GM19463 (cell line): ENCODE results near the gene TPSD1.
"Not testable (repeated sequence)": the region's sequence is repeated elsewhere in the genome, so short reads cannot be mapped to it uniquely, and the experiment has no call there.

Source experiments
- ATAC-seq: cut with Tn5 transposase; IDR thresholded peaks from one replicate; pipeline ENCODE4 v1.9.1; 2021; ENCODE audit warnings: mild to moderate bottlenecking, moderate library complexity; ENCODE audit not compliant: unreplicated experiment

Gene TPSD1

DNA sequence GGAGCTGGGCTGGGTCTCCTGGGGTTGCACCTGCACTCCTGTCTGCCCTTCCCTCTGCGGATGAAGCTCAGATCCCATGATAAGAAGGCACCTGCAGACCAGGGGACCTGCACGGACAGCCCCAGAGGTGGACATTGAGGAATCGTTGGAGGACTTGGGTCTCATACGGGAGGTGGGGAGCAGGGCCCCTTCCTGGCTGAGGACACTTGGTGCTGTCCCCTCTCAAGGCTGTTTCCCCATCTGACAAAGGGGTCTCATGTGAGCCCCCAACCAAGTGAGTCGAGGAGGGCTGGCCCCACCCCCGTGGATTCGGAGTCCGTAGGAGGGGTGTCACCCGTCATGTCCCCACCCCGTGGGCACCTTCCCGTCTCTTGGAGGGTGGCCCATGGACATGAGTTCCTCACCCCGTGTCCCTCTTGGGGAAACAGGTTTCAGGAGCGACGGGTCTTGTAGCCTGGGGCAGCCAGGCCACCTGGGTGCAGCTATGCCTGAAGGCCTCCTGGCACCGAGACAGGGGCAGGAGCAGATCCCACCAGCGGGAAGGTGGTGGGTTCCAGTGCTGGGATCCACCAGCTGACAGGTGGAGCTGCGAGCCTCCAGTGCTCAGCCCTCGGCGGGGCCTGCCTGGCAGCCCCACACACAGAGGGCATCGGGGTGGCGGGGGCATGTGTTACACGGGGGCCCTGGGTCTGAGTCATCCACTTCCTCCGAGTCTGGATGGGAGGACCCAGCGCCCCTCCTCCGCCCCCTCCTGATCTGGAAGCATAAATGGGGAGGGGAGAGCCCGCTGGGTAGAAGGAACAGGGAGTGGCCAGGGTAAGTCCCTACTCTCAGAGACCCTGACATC is at the start of gene TPSD1:
Gene TPSD1, plus strand, starts transcription at position 794 of the 847 bp plus-strand sequence. CDS start 212 bp downstream, outside the sequence.
- not testable (repeated sequence) for ATAC-seq

DNA sequence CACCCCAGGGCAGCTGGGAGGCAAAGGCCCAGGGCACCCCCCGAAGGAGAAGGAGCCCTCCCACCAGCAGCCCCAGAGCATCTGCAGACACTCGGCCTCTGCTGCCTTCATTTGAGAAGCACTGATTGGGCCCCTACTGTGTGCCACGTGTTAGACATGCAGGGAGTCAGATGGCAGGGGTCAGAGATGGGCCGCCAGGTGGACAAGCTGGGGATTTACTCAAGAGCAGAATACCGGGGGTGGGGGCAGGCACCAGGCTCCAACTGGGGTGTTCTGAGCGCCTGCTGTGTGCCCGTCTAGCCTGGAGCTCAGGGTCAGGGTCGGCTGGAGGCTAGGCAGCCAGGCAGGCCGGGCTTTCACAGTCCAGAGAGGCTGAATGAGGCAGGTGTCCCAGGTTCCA is 49.5 kb upstream of the TPSD1 start:
- ATAC-seq = no peak

DNA sequence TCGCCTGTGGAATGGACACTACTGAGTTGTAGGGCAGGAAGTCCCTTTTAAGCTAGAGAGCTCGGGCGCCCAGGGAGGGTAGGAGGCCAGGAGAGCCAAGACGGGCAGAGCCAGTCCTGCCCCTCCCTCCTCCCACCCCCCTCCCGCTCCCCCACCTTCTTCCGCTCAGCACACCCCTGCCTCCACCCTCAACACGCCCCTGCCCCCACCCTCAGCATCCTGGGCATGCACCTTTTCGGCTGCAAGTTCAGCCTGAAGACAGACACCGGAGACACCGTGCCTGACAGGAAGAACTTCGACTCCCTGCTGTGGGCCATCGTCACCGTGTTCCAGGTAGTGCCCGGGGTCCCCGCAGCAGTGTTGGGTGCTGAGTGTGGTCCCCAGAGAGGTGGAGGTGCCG is 49.1 kb upstream of the TPSD1 start:
- no peak for ATAC-seq

DNA sequence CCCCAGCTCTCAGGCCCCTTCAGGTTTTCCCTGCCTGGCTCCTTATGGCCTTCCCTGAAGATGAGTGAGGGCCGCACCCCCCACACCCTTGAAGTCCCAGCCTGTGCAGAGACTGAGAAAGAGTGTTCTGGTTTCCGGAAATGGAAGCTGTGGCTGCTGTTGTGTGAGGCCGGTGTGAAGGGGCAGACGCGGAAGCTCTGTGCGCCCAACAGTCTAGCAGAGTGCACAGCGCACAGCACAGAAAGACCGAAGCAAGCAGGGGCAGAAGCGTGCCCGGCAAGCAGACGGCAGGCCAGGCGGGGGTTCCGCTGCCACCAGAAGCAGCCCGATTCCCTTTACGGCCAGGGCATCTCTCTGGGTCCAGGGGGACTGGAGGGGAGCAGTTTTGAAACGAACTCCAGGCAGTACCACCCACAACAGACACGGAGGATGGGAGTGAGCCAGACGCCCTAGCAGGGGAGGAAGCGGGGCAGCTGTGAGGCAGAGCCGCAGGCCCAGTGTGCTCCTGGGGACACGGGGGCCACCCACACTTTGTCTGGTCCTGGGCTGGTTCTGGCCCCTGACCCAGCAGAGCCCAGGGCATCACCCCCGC is 47.5 kb upstream of the TPSD1 start:
- ATAC-seq = no peak

DNA sequence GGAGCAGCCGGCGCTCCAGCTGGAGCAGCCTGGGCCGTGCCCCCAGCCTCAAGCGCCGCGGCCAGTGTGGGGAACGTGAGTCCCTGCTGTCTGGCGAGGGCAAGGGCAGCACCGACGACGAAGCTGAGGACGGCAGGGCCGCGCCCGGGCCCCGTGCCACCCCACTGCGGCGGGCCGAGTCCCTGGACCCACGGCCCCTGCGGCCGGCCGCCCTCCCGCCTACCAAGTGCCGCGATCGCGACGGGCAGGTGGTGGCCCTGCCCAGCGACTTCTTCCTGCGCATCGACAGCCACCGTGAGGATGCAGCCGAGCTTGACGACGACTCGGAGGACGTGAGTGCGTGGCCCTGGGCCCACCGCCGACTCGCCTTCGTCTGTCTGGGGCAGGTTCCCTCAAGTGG is 46.8 kb upstream of the TPSD1 start:
- ATAC-seq = no peak

DNA sequence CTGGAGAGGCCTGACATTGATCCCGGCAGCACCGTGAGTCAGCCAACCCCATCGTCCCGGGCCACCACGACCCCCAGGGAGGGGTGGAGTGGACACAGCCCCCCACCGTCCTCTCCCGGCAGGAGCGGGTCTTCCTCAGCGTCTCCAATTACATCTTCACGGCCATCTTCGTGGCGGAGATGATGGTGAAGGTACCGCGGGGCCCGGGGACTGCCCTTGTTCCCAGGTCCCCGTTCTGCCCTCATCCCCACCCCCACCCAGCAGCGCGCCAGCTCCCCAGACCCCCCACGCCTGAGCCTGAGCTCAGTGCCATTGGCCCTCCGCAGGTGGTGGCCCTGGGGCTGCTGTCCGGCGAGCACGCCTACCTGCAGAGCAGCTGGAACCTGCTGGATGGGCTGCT is 45.4 kb upstream of the TPSD1 start:
- ATAC-seq = no peak

DNA sequence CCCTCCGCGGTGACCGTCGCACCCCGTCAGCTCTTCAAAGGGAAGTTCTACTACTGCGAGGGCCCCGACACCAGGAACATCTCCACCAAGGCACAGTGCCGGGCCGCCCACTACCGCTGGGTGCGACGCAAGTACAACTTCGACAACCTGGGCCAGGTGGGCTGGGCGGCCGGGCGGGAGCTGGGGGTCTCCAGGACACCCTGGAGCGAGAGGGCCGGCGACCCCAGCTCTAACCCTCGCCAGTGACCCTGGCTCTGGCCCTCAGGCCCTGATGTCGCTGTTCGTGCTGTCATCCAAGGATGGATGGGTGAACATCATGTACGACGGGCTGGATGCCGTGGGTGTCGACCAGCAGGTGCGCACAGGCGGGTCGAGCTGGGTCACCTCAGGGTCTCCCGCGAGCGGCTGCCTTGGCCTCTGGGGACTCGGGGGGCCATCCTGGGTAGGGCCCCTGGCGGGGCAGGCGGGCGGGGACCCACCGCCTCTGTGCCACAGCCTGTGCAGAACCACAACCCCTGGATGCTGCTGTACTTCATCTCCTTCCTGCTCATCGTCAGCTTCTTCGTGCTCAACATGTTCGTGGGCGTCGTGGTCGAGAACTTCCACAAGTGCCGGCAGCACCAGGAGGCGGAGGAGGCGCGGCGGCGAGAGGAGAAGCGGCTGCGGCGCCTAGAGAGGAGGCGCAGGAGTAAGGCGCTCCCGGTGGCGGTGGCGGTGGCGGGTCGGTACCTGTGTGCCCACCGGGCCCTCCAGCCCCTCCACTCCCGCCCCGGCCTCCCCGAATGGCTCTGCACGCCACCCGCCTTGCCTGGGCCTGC is 44.2 kb upstream of the TPSD1 start:
- no peak for ATAC-seq

DNA sequence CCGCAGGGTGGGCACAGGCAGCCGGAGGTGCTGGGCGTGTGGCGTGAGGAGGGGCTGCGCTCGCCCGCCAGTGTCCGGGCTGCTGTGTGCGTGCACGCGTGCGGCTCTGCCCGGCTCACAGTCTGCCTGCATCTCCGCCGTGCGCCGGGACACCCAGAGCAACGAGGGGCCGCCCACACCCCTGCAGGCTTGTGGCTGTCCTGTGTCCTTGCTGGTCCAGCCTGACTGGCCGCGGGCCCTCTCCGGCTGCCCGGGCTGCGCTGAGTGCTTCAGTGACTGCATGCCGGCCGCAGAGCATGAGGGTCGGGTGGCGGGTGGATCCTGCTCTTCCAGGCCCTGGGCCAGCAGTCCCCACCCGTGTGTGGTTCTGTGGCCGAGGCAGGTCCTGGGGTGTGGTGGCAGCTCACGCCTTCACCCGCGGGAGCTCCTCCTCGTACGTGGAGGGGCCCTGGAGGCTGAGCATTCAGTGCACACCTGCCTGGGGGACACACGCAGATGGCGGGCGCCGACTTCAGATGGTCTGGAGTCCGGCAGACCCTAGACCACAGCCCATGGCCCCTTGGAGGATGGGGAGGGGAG is 43.2 kb upstream of the TPSD1 start:
- no peak for ATAC-seq

DNA sequence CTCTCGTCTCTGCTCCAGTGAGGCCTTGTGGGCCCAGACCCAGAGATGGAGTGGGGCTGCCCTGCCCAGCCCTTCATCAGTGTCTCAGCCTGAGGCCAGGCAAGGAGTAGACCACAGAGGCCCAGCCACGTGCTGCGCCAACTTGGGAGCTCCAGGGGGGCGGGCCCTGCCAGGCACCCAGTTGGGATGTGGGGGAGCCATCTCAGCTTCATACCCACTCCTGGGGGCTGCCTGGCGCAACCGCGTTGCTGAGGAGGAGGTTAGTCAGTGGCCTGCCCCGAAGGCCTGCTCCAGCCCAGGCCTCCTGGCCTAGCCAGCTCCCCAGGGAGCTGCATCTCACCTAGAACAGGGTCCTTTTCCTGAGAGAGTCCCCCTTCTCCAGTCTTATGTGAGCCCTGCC is 42.6 kb upstream of the TPSD1 start:
- no peak for ATAC-seq

DNA sequence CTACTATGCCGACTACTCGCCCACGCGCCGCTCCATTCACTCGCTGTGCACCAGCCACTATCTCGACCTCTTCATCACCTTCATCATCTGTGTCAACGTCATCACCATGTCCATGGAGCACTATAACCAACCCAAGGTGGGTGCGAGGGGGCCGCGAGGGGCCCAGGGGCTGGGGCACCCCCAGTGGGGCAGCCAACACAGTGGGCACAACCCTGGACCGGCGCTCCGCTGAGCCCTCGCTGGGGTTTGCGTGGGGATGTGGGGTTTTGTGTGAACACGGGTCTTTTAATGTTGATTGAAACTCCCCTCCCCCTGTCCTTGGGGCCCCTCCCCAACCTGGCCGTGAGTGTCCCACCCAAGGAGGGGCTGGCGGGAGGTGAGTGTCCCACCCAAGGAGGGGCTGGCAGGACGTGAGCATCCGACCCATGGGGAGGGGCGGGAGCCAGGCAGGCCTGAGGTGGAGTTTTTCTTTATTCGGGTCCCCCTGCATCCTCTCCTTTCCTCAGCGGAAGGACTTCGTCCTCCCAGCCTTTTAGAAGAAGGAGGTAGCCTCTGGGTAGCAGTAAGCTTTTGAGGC is 42.0 kb upstream of the TPSD1 start:
- no peak for ATAC-seq

DNA sequence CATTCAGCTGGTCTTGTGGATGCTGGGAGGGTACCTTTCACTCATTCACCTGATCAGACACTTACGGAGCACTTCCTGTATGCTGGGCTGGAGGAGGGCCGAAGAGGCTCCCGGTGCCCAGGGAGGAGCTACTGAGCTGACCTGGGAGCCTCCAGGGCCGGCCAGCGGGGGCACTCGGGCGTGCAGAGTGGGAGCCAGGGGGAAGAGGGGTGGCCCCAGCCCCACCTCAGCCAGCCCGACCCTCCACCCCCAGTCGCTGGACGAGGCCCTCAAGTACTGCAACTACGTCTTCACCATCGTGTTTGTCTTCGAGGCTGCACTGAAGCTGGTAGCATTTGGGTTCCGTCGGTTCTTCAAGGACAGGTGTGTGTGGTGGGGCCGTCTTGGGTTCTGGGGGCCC is 41.1 kb upstream of the TPSD1 start:
- ATAC-seq = no peak

DNA sequence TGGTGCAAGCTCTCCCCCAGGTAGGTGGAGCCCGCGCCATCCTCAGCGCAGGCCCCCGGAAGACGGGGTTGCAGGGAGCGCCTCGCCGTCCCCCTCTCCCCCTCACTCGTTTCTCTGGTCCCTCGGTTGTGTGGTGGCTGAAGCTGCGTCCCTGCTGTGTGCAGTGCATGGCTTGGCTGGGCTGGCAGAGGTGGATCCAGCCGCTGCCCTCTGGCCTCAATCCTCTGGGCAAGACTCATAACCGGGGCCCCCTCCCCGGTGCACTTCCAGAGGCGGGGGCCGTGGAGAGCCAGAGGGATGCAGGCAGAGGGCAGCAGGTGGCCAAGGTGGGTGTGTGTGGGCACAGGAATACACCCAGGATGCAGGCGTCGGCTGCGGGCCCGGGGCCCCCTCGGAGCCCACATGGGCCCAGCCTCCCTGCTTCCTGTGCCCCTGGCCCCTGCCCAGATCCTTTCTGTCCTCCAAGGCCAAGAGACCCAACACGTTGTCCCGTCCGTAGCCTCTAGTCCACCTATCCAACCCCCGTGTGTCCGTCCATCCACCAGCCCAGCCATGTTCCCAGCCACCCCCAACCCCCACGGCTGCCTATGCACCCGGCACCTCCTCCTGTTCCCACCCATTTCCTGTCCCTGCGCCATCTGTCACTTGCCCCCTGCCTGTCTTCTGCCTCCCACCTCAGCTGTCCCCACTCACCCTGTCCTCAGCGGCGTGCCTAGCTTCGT is 40.1 kb upstream of the TPSD1 start:
- ATAC-seq = no peak

DNA sequence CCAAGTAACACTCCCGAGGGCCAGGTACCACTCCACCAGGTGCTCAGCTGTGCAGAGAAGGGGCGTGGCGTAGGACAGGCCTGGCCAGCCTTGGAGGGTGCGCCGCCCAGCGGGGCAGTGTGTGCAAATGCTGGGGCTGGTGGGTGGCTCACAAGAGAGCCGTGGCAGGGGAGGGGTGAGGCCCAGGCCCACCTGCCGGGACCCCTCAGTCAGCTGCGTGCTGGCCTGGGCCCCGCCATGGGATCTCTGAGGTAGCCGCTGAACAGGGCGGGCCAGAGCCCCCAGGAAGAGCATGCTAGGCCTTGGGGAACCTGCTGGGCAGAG is 39.6 kb upstream of the TPSD1 start:
- no peak for ATAC-seq

DNA sequence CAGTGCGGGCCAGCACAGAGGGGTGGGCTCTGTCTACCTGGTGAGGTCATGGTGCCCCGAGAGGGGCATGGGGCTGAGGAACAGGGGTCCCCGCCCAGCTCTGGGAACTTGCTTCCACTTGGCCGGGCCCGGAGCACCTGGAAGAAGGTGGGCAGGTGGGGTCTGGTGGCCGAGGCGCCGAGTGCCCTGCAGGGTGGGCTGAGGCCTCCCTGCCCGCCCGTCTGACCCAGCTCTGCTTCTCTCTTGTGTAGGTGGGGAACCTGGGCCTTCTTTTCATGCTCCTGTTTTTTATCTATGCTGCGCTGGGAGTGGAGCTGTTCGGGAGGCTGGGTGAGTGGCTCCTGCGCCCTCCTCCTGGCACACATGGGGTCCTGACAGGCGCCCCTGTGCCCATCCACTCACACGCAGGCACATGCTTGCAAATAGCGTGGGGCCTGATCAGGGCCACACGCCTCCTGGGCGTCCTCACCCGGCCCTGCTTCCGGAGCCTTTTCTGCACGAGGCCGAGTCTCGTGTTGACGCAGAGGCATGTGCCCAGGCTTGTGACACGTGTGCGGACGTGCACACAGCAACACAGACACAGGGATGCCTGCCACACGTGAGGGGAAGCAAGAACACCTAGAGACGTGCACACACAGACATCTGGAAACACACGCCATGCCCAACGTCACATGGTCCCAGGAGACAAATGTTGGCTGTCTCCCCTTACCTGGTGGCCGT is 39.0 kb upstream of the TPSD1 start:
- no peak for ATAC-seq

DNA sequence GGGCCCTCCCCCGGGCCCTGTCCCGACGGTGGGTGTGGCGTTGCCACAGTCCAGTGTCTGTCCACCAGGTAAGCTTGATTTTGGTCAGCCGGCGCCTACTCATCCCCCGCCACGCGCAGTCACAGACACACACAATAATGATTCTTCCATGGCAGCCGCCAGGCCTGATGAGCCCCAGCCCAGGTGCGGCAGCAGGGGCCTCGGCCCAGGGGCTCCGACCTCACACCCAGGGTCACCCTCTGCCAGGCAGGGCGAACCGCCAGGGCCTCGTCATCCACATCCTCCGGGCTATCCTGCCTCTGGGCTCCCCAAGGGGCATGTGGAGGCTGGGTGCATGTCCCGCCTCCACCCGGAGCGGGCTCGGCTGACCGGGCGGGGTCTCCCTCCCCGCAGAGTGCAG is 38.3 kb upstream of the TPSD1 start:
- ATAC-seq = no peak

DNA sequence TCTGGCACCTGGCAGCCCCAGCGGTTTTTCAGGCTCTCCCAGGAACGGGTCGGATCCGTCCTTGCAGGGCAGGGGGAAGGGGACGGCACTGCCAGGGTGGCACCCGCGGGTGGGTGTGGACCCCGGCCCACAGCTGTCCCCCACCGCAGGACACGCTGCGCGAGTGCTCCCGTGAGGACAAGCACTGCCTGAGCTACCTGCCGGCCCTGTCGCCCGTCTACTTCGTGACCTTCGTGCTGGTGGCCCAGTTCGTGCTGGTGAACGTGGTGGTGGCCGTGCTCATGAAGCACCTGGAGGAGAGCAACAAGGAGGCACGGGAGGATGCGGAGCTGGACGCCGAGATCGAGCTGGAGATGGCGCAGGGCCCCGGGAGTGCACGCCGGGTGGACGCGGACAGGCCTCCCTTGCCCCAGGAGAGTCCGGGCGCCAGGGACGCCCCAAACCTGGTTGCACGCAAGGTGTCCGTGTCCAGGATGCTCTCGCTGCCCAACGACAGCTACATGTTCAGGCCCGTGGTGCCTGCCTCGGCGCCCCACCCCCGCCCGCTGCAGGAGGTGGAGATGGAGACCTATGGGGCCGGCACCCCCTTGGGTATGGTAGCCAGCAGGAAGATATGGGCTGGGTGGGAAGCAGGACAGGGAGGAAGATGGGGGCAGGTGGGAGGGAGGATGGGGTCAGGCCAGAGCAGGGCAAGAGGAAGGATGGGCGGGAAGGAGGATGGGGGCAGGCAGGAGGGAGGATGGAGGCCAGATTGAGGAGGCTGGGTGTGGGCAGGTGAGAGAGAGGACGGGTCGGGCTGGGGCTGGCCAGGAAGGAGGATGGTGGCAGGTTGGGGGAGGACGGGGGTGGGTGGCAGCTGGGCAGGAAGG is 37.6 kb upstream of the TPSD1 start:
- no peak for ATAC-seq

DNA sequence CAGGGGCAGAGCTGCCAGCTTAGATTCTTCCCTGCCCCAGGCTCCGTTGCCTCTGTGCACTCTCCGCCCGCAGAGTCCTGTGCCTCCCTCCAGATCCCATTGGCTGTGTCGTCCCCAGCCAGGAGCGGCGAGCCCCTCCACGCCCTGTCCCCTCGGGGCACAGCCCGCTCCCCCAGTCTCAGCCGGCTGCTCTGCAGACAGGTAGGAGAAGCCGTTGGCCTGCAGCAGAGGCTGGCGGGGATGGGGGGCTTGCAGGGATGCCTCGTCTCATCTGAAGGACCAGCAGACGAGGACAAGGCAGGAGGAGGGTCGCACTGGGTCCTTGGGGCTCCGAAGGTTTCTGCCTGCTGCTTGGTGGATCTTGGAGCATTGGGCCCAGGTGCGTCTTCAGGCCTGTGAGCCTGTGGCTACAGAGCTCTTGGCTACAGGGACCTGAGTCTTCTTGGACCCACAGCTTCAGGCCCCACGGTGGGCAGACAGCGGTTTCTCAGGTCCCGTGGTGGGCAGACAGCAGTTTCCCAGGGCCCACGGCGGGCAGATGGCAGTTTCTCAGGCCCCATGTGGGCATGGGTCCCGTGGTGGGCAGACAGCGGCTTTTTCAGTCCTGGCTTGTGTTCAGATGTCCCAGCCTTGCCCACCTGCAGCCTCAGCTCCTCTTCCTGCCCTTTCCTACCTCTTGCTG is 36.8 kb upstream of the TPSD1 start:
- ATAC-seq = no peak

DNA sequence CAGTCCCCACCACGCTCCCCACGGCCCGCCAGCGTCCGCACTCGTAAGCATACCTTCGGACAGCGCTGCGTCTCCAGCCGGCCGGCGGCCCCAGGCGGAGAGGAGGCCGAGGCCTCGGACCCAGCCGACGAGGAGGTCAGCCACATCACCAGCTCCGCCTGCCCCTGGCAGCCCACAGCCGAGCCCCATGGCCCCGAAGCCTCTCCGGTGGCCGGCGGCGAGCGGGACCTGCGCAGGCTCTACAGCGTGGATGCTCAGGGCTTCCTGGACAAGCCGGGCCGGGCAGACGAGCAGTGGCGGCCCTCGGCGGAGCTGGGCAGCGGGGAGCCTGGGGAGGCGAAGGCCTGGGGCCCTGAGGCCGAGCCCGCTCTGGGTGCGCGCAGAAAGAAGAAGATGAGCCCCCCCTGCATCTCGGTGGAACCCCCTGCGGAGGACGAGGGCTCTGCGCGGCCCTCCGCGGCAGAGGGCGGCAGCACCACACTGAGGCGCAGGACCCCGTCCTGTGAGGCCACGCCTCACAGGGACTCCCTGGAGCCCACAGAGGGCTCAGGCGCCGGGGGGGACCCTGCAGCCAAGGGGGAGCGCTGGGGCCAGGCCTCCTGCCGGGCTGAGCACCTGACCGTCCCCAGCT is 35.7 kb upstream of the TPSD1 start:
- no peak for ATAC-seq
